ENCODE data around the gene TNFRSF12A. TPM values are rescaled to one million over a fixed set of nuclear protein-coding genes. Genes with fewer than 3 reads are reported as not detected.

Gene TNFRSF12A, protein sequence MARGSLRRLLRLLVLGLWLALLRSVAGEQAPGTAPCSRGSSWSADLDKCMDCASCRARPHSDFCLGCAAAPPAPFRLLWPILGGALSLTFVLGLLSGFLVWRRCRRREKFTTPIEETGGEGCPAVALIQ
- total RNA-seq (10 to 100 TPM in 2 of 7 donors, 1 to 10 TPM in 5; 3.7 to 52.5 (median 8.6) TPM), polyA plus RNA-seq (1 to 10 TPM; 7.9 to 8.1 TPM)
- long read RNA-seq, donor 1, transcript TNFRSF12A-201 (4 exons, 1,033 nt), result major isoform, 7 of 7 reads
- long read RNA-seq, donor 1, partial matches to known transcripts, result 0 of 7 reads
- long read RNA-seq, donor 1, other reads (novel, unspliced or antisense), result 0 of 7 reads
- long read RNA-seq, donor 2, transcript TNFRSF12A-201 (4 exons, 1,033 nt), result major isoform, 8 of 8 reads
- long read RNA-seq, donor 2, partial matches to known transcripts, result 0 of 8 reads
- long read RNA-seq, donor 2, other reads (novel, unspliced or antisense), result 0 of 8 reads
- long read RNA-seq, donor 3, transcript TNFRSF12A-201 (4 exons, 1,033 nt), result major isoform, 10 of 13 reads
- long read RNA-seq, donor 3, partial matches to known transcripts, result 1 of 13 reads
- long read RNA-seq, donor 3, other reads (novel, unspliced or antisense), result 1 of 13 reads

DNA sequence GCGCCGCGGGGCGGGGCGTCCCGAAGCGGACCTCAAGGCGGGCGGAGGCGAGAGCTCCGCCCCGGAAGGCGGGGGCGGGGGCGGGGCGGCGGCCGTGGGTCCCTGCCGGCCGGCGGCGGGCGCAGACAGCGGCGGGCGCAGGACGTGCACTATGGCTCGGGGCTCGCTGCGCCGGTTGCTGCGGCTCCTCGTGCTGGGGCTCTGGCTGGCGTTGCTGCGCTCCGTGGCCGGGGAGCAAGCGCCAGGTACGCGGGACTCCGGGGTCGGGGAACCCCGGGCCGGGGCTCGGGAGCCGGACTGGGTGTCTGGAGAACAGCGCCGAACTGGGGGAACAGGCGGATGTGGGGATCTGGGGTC is at the start of gene TNFRSF12A:
TSS of gene TNFRSF12A (plus strand) at position 122 of the 357 bp plus-strand sequence. CDS start at position 152, 30 bp downstream.
- Histone ChIP-seq H3K4me3 (peak within 1 kb of the TSS; percentile 60), H3K4me1 (ENCODE audit: insufficient read depth) (peaks cover 21% of the 10 kb centered on the region), H3K27ac (peak within 1 kb of the TSS; percentile 91 to 92), H3K9me3 (no peaks in the 10 kb centered on the region), H3K27me3 (no peaks in the 10 kb centered on the region), H3K36me3 (no peaks in the 10 kb centered on the region)
- TF ChIP-seq EP300 (IDR thresholded peaks at IDR 0.05) (no peak), POLR2A (IDR thresholded peaks at IDR 0.05) (peak; percentile 81)
- TF ChIP-seq, protein P1, sequence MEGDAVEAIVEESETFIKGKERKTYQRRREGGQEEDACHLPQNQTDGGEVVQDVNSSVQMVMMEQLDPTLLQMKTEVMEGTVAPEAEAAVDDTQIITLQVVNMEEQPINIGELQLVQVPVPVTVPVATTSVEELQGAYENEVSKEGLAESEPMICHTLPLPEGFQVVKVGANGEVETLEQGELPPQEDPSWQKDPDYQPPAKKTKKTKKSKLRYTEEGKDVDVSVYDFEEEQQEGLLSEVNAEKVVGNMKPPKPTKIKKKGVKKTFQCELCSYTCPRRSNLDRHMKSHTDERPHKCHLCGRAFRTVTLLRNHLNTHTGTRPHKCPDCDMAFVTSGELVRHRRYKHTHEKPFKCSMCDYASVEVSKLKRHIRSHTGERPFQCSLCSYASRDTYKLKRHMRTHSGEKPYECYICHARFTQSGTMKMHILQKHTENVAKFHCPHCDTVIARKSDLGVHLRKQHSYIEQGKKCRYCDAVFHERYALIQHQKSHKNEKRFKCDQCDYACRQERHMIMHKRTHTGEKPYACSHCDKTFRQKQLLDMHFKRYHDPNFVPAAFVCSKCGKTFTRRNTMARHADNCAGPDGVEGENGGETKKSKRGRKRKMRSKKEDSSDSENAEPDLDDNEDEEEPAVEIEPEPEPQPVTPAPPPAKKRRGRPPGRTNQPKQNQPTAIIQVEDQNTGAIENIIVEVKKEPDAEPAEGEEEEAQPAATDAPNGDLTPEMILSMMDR (IDR thresholded peaks at IDR 0.05), result peak in 2 of 3 donors; percentile 14 to 31
- peak; percentile 64 to 83 (median 76) for DNase-seq
- 0 to 1% (median 0%) methylated on average over 11 to 49 of the region's 49 CpGs for WGBS, 3 donors
- intact Hi-C loops (cut with DNase I), result loop anchor here in 1 of 4 donors (10.0 kb wide), 1 partner anchor 265 kb away; the partner anchor contains the start of gene ZNF263

DNA sequence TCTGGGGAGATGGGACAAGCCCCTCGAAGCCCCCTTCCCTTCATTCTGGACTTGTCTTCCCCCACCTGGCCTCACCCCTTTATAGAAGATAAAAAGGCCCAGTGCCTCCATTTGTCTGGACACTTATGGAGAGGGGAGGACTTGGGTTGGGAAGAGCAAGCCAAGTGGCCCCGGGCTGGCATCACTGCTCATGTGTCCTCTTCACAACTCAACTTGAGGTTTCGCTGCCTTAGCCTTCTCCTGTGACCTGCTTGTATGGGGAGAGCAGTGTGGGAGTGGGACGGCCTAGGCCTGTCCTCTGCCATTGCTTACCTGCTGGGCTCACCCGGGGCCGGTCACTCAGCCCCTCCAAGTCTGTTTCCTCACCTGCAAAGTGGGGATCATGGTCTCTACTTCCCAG is 49.6 kb upstream of the TNFRSF12A start:
- 81 to 85% (median 82%) methylated on average over 6 of the region's 6 CpGs for WGBS, 3 donors
- peaks cover 8% of the 10 kb centered on the region for H3K4me1 ChIP-seq (ENCODE audit: insufficient read depth)
- no peaks in the 10 kb centered on the region for H3K9me3 ChIP-seq
- peaks cover 6% of the 10 kb centered on the region for H3K27me3 ChIP-seq
- TF ChIP-seq POLR2A (IDR thresholded peaks at IDR 0.05) (no peak), EP300 (IDR thresholded peaks at IDR 0.05) (no peak)
- TF ChIP-seq, protein P1 (IDR thresholded peaks at IDR 0.05), result no peak
- no peaks in the 10 kb centered on the region for H3K36me3 ChIP-seq
- intact Hi-C loops (cut with DNase I), result no loop called here
- no peak overlapping the region for H3K27ac ChIP-seq
- DNase-seq, result no peak
- H3K4me3 ChIP-seq, result no peak overlapping the region

- H3K9me3 ChIP-seq, result no peaks in the 10 kb centered on the region
- H3K27me3 ChIP-seq, result peaks cover 6% of the 10 kb centered on the region
- no peak overlapping the region for H3K27ac ChIP-seq
- TF ChIP-seq EP300 (IDR thresholded peaks at IDR 0.05) (no peak), POLR2A (IDR thresholded peaks at IDR 0.05) (no peak)
- H3K36me3 ChIP-seq, result no peaks in the 10 kb centered on the region
- H3K4me3 ChIP-seq, result no peak overlapping the region
- DNase-seq, result no peak
- intact Hi-C loops (cut with DNase I), result no loop called here
- WGBS, 3 donors, result 92 to 94% (median 93%) methylated on average over 33 to 35 of the region's 35 CpGs
- peaks cover 8% of the 10 kb centered on the region for H3K4me1 ChIP-seq (ENCODE audit: insufficient read depth)
These were observed 48.8 kb upstream of the TNFRSF12A start for GRCh38 chr16:2971134-2971984.

GRCh38 chr16:2971985-2972784 is 48.0 kb upstream of the TNFRSF12A start:
- no peak overlapping the region for H3K4me3 ChIP-seq
- no peak overlapping the region for H3K27ac ChIP-seq
- H3K36me3 ChIP-seq, result no peaks in the 10 kb centered on the region
- H3K27me3 ChIP-seq, result peaks cover 6% of the 10 kb centered on the region
- intact Hi-C loops (cut with DNase I), result no loop called here
- H3K9me3 ChIP-seq, result no peaks in the 10 kb centered on the region
- DNase-seq, result no peak
- WGBS, 3 donors, result 76 to 84% (median 77%) methylated on average over 15 of the region's 15 CpGs
- H3K4me1 ChIP-seq (ENCODE audit: insufficient read depth), result peaks cover 8% of the 10 kb centered on the region
- TF ChIP-seq EP300 (IDR thresholded peaks at IDR 0.05), result no peak
- no peak for TF ChIP-seq POLR2A (IDR thresholded peaks at IDR 0.05)
- TF ChIP-seq, protein P1 (IDR thresholded peaks at IDR 0.05), result no peak
